ENCODE data around the gene SNX8. TPM values are rescaled to one million over a fixed set of nuclear protein-coding genes. Genes with fewer than 3 reads are reported as not detected.
"Not testable (repeated sequence)": the region's sequence is repeated elsewhere in the genome, so short reads cannot be mapped to it uniquely, and the experiment has no call there.

SNX8 gene
- total and polyA plus RNA-seq, 2 of the 8 experiments (the other 6 are each of a cell fraction or from before 2014, with no cell fraction given) = 46.2 to 70.8 TPM

GRCh38 chr7:2347351-2348063 lies 33.3 kb upstream of the SNX8 start:
- H3K27ac ChIP-seq (ENCODE audit: low read depth, low read length); H3K4me3 ChIP-seq (ENCODE audit: extremely low read depth in 1 of 4, insufficient read depth in 2 of 4, low read depth in 3 of 4, low read length in 4 of 4); H3K27me3 ChIP-seq (replicated peaks in 1 of 4; ENCODE audit: control insufficient read depth in 3 of 4, extremely low read depth in 1 of 4, insufficient read depth in 3 of 4, low read length in 3 of 4); H3K14ac ChIP-seq (ENCODE audit: insufficient read length); H3K56ac ChIP-seq (replicated peaks; ENCODE audit: insufficient read length, low read depth, low read length); H2BK12ac ChIP-seq (ENCODE audit: low read depth, low read length); H3K79me1 ChIP-seq (ENCODE audit: low read depth, low read length); H2AK5ac ChIP-seq (ENCODE audit: low read depth, low read length); H2BK15ac ChIP-seq (ENCODE audit: low read length); H4K5ac ChIP-seq (ENCODE audit: insufficient read length, low read depth, low read length); H4K8ac ChIP-seq (ENCODE audit: extremely low read depth, insufficient read depth, low read length); H2AFZ ChIP-seq (ENCODE audit: low read length); H4K20me1 ChIP-seq (replicated peaks in 1 of 2; ENCODE audit: control insufficient read depth in 1 of 2, insufficient read depth in 2 of 2, low read length in 2 of 2); H3K9ac ChIP-seq (replicated peaks in 1 of 4; ENCODE audit: extremely low read depth in 1 of 4, low read depth in 3 of 4, low read length in 3 of 4); H2BK5ac ChIP-seq (ENCODE audit: low read depth, low read length); H3K36me3 ChIP-seq (ENCODE audit: control insufficient read depth in 2 of 4, insufficient read depth in 4 of 4, low read length in 3 of 4); H3K18ac ChIP-seq (ENCODE audit: extremely low read depth, low read length); H3K23ac ChIP-seq (ENCODE audit: insufficient read length); H3K4me1 ChIP-seq (replicated peaks in 1 of 4; ENCODE audit: control insufficient read depth in 3 of 4, insufficient read depth in 4 of 4, low read length in 3 of 4); H3K23me2 ChIP-seq (ENCODE audit: low read depth, low read length); H4K91ac ChIP-seq (replicated peaks; ENCODE audit: insufficient read length, low read length); FAIRE-seq; H2BK20ac ChIP-seq (ENCODE audit: low read length); H2BK120ac ChIP-seq (replicated peaks; ENCODE audit: low read depth, low read length); H3K4ac ChIP-seq (replicated peaks; ENCODE audit: insufficient read length, low read depth, low read length); DNase-seq (ENCODE audit: low read depth in 1 of 2, low spot score in 2 of 2); H3K4me2 ChIP-seq (ENCODE audit: insufficient read depth in 1 of 2, low read depth in 2 of 2, low read length in 2 of 2); H3K9me3 ChIP-seq (ENCODE audit: insufficient read depth in 2 of 2, low read depth in 1 of 2, low read length in 1 of 2): not testable (repeated sequence)
- peaks cover 0 to 47% of the 10 kb centered on the region in 2 experiments; a peak in 2 of 4 replicates for H3K79me2 ChIP-seq (ENCODE audit: control insufficient read depth in 1 of 2, insufficient read depth in 2 of 2, low read length in 2 of 2)
- POLR2A ChIA-PET (ENCODE audit: partially characterized antibody) = interaction anchor here (0.7 to 1.9 kb wide), 6 partner anchors 11 to 40 kb away, joined by 3 to 4 read pairs (median 3); no protein-coding TSS in a partner anchor
- CTCF ChIA-PET (ENCODE audit: partially characterized antibody) = interaction anchor here (0.6 to 3.3 kb wide), 28 partner anchors 11 to 414 kb away, joined by 3 to 16 read pairs (median 4); partner anchors contain the start of genes MRM2 and NUDT1
- WGBS, 2 experiments (ENCODE audit: extremely low coverage in 1 of 2, insufficient coverage in 1 of 2, insufficient read length in 1 of 2, insufficient replicate concordance in 2 of 2, low coverage in 1 of 2, low lambda C conversion rate in 2 of 2, missing lambda C conversion rate in 1 of 2) = 92% methylated on average over 14 of the region's 15 CpGs; no CpG with 5 or more reads in 1 of the 2 experiments
